Inflammatory macrophage treated with lipopolysaccharide for 1 hour (primary cell): ENCODE measurements around the gene ARHGEF38.
"Not testable (repeated sequence)": the region's sequence is repeated elsewhere in the genome, so short reads cannot be mapped to it uniquely, and the experiment has no call there.

Experiments
- DNase-seq, 2 donors: peaks; one replicate each; pipeline ENCODE4 v3.0.0-alpha.2; 2020 to 2022

The ARHGEF38 gene

DNA sequence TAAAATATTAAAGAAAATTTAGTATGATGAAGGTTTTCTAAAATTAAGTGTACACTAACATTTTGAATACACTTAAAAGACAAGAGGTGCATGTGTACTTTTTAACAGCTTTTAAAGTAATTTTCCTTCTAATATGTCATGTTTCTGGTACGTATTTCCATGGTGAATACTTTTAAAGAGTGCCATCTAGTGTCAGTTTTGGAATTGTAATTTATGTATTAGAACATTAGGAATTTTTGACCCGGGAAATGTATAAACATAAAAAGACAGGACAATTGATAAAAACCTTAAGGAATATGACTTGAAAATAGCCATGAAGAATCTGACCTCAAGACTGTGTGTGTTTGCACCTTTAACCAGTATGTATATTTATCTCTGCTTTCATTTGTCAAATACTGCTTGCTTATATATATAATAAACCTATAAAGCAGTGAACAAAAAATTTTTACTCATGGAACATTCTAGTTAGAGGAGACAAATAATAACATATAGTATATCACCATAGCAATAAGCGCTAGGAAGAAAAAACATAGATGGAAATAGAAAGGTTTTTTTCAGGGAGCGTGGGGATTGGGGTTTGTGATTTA lies 163.4 kb downstream of the ARHGEF38 start:
- peak; percentile 26 to 79 for DNase-seq

DNA sequence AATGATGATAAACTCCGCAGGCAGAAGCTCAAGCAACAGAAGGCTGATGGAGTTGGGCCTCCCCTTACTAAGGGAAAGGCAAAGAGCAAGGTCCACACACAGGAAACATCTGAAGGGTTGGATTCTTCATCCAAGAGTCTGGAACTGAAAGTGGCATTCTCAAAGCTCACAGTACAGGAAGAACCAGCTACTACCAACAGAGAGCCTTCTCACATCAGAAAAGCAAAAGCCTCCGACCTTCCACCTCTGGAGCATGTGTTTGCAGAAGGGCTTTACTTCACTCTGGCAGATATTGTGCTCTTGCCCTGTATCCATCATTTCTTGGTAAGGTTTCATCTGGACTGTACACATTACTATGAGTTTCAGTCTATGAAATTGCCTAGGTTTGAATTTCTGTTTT lies 166.8 kb downstream of the ARHGEF38 start:
- no peak for DNase-seq

DNA sequence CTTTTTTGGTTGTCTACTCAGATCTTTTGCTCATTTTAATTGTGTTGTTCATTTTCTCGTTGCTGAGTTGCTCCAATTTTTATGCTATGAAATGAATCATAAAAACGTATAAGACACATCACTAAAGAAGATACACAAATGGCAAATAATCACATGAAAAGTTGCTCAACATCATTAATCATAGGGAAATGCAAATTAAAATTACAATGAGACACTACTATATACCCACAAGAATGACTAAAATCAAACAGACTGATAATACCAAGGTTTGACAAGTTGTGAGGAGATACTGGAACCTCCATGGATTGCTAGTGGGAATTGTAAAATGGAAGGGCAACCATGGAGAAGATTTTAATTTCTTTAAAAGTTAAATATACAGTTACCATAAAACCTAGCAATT lies 173.2 kb downstream of the ARHGEF38 start:
- no peak for DNase-seq

DNA sequence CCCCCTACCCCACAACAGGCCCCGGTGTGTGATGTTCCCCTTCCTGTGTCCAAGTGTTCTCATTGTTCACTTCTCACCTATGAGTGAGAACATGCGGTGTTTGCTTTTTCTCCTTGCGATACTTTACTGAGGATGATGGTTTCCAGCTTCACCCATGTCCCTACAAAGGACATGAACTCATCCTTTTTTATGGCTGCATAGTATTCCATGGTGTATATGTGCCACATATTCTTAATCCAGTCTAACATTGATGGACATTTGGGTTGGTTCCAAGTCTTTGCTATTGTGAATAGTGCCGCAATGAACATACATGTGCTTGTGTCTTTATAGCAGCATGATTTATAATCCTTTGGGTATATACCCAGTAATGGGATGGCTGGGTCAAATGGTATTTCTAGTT lies 177.5 kb downstream of the ARHGEF38 start:
- not testable (repeated sequence) for DNase-seq
